ENCODE data around the gene LANCL1.

GRCh38 chr2:210475706-210476105 lies 853 bp downstream of the LANCL1 start:
- TF ChIP-seq ZNF239 (tag by site-specific recombination; IDR thresholded peaks at IDR 0.05) (no peak), ZFP3 (tag by site-specific recombination; IDR thresholded peaks at IDR 0.05; ENCODE audit: low read depth) (no peak), ZNF16 (tag by site-specific recombination; IDR thresholded peaks at IDR 0.05; ENCODE audit: low read depth) (no peak), ZNF202 (tag by site-specific recombination; IDR thresholded peaks at IDR 0.05; ENCODE audit: borderline replicate concordance) (no peak), ZNF510 (tag by site-specific recombination; IDR thresholded peaks at IDR 0.05; ENCODE audit: insufficient replicate concordance) (no peak), ZNF274 (IDR thresholded peaks at IDR 0.05; ENCODE audit: low read length) (no peak), ZNF274 (tag by site-specific recombination; IDR thresholded peaks at IDR 0.05; ENCODE audit: borderline replicate concordance) (no peak), ZNF175 (tag by site-specific recombination; IDR thresholded peaks at IDR 0.05) (no peak)
- TF ChIP-seq, protein P1, sequence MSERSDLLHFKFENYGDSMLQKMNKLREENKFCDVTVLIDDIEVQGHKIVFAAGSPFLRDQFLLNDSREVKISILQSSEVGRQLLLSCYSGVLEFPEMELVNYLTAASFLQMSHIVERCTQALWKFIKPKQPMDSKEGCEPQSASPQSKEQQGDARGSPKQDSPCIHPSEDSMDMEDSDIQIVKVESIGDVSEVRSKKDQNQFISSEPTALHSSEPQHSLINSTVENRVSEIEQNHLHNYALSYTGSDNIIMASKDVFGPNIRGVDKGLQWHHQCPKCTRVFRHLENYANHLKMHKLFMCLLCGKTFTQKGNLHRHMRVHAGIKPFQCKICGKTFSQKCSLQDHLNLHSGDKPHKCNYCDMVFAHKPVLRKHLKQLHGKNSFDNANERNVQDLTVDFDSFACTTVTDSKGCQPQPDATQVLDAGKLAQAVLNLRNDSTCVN (tag by site-specific recombination; optimal IDR thresholded peaks at IDR 0.05), result no peak
- TF ChIP-seq, protein P2, sequence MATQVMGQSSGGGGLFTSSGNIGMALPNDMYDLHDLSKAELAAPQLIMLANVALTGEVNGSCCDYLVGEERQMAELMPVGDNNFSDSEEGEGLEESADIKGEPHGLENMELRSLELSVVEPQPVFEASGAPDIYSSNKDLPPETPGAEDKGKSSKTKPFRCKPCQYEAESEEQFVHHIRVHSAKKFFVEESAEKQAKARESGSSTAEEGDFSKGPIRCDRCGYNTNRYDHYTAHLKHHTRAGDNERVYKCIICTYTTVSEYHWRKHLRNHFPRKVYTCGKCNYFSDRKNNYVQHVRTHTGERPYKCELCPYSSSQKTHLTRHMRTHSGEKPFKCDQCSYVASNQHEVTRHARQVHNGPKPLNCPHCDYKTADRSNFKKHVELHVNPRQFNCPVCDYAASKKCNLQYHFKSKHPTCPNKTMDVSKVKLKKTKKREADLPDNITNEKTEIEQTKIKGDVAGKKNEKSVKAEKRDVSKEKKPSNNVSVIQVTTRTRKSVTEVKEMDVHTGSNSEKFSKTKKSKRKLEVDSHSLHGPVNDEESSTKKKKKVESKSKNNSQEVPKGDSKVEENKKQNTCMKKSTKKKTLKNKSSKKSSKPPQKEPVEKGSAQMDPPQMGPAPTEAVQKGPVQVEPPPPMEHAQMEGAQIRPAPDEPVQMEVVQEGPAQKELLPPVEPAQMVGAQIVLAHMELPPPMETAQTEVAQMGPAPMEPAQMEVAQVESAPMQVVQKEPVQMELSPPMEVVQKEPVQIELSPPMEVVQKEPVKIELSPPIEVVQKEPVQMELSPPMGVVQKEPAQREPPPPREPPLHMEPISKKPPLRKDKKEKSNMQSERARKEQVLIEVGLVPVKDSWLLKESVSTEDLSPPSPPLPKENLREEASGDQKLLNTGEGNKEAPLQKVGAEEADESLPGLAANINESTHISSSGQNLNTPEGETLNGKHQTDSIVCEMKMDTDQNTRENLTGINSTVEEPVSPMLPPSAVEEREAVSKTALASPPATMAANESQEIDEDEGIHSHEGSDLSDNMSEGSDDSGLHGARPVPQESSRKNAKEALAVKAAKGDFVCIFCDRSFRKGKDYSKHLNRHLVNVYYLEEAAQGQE (tag by site-specific recombination; IDR thresholded peaks at IDR 0.05), result no peak
- TF ChIP-seq, protein P3, sequence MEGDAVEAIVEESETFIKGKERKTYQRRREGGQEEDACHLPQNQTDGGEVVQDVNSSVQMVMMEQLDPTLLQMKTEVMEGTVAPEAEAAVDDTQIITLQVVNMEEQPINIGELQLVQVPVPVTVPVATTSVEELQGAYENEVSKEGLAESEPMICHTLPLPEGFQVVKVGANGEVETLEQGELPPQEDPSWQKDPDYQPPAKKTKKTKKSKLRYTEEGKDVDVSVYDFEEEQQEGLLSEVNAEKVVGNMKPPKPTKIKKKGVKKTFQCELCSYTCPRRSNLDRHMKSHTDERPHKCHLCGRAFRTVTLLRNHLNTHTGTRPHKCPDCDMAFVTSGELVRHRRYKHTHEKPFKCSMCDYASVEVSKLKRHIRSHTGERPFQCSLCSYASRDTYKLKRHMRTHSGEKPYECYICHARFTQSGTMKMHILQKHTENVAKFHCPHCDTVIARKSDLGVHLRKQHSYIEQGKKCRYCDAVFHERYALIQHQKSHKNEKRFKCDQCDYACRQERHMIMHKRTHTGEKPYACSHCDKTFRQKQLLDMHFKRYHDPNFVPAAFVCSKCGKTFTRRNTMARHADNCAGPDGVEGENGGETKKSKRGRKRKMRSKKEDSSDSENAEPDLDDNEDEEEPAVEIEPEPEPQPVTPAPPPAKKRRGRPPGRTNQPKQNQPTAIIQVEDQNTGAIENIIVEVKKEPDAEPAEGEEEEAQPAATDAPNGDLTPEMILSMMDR (tag by site-specific recombination; IDR thresholded peaks at IDR 0.05), result no peak
- TF ChIP-seq, protein P4, sequence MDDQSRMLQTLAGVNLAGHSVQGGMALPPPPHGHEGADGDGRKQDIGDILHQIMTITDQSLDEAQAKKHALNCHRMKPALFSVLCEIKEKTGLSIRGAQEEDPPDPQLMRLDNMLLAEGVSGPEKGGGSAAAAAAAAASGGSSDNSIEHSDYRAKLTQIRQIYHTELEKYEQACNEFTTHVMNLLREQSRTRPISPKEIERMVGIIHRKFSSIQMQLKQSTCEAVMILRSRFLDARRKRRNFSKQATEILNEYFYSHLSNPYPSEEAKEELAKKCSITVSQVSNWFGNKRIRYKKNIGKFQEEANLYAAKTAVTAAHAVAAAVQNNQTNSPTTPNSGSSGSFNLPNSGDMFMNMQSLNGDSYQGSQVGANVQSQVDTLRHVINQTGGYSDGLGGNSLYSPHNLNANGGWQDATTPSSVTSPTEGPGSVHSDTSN (CRISPR knock-in tag; IDR thresholded peaks at IDR 0.05), result no peak
